ENCODE data around the gene NEFH. TPM values are rescaled to one million over a fixed set of nuclear protein-coding genes. Genes with fewer than 3 reads are reported as not detected.

Gene NEFH
- total and polyA plus RNA-seq, 2 donors from 2014 or later: 0.60 to 1.7 TPM

DNA sequence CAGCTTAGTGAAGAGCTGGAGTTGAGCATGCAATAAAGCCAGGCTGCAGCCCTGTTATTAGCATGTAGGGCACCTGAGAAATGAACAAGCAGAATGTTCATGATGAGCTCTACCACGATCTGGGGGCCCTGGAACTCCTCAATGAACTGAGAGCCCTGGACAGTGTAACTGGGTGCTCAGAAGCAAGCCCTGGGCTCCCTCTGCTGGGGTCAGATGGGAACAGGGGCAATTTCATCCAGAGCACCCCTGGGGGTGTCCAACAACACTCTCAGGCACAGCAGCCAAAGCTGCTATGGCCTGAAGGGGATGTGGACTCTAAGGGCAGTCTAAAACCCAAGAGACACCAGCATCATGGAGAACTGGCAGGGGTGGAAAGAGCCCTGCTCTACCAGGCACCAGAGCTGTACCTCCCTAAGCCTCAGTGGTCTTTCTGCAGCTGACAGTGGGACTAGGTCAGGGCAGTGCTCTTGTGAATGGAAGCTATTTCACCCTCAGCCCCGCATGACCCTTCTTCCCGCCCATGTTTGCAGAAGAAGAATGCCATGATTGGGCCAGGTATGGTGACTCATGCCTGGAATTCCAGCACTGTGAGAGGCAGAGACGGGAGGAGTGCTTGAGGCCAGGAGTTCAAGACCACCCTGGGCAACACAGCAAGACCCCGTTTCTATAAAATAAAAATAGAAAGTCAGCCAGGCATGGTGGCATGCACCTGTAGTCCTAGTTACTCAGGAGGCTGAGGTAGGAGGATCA lies 44.6 kb downstream of the NEFH start:
- no peak overlapping the region for H3K4me3 ChIP-seq (ENCODE audit: low read length in 3 of 3)
- no peak overlapping the region for H3K9ac ChIP-seq (ENCODE audit: low read length in 3 of 3)
- intact Hi-C loops (cut with DNase I): no loop called here
- TF ChIP-seq, protein P1, sequence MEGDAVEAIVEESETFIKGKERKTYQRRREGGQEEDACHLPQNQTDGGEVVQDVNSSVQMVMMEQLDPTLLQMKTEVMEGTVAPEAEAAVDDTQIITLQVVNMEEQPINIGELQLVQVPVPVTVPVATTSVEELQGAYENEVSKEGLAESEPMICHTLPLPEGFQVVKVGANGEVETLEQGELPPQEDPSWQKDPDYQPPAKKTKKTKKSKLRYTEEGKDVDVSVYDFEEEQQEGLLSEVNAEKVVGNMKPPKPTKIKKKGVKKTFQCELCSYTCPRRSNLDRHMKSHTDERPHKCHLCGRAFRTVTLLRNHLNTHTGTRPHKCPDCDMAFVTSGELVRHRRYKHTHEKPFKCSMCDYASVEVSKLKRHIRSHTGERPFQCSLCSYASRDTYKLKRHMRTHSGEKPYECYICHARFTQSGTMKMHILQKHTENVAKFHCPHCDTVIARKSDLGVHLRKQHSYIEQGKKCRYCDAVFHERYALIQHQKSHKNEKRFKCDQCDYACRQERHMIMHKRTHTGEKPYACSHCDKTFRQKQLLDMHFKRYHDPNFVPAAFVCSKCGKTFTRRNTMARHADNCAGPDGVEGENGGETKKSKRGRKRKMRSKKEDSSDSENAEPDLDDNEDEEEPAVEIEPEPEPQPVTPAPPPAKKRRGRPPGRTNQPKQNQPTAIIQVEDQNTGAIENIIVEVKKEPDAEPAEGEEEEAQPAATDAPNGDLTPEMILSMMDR (IDR thresholded peaks at IDR 0.05; ENCODE audit: borderline replicate concordance, extremely low read depth, insufficient read depth): peak; percentile 22
- H3K27me3 ChIP-seq (ENCODE audit: control insufficient read depth, insufficient read depth, low read length): no peaks in the 10 kb centered on the region
- no peaks in the 10 kb centered on the region for H3K4me1 ChIP-seq (ENCODE audit: control insufficient read depth in 2 of 3, insufficient read depth in 2 of 3, low read depth in 1 of 3, low read length in 3 of 3)
- H3K9me3 ChIP-seq (ENCODE audit: control insufficient read depth in 2 of 3, insufficient read depth in 1 of 3, low read length in 3 of 3): no peaks in the 10 kb centered on the region
- H3K36me3 ChIP-seq (ENCODE audit: control insufficient read depth in 2 of 3, insufficient read depth in 3 of 3, low read length in 3 of 3): peaks cover 8 to 65% (median 48%) of the 10 kb centered on the region in 3 donors
- DNase-seq: peak in 1 of 5 donors; percentile 5
- no peak overlapping the region for H3K27ac ChIP-seq (ENCODE audit: low read depth in 2 of 2, low read length in 2 of 2)
- FAIRE-seq: no peak

GRCh38 chr22:29528144-29528543 lies 48.1 kb downstream of the NEFH start:
- no peaks in the 10 kb centered on the region for H3K4me1 ChIP-seq (ENCODE audit: control insufficient read depth in 2 of 3, insufficient read depth in 2 of 3, low read depth in 1 of 3, low read length in 3 of 3)
- no peak overlapping the region for H3K4me3 ChIP-seq (ENCODE audit: low read length in 3 of 3)
- H3K27me3 ChIP-seq (ENCODE audit: control insufficient read depth, insufficient read depth, low read length): no peaks in the 10 kb centered on the region
- DNase-seq: no peak
- TF ChIP-seq, protein P1 (IDR thresholded peaks at IDR 0.05; ENCODE audit: borderline replicate concordance, extremely low read depth, insufficient read depth): no peak
- no peaks in the 10 kb centered on the region for H3K9me3 ChIP-seq (ENCODE audit: control insufficient read depth in 2 of 3, insufficient read depth in 1 of 3, low read length in 3 of 3)
- H3K27ac ChIP-seq (ENCODE audit: low read depth in 2 of 2, low read length in 2 of 2): no peak overlapping the region
- H3K9ac ChIP-seq (ENCODE audit: low read length in 3 of 3): no peak overlapping the region
- FAIRE-seq: no peak
- peaks cover 2 to 66% (median 51%) of the 10 kb centered on the region in 3 donors for H3K36me3 ChIP-seq (ENCODE audit: control insufficient read depth in 2 of 3, insufficient read depth in 3 of 3, low read length in 3 of 3)
- intact Hi-C loops (cut with DNase I): no loop called here

GRCh38 chr22:29530716-29531115 lies 50.7 kb downstream of the NEFH start:
- DNase-seq (no peak), FAIRE-seq (no peak)
- Histone ChIP-seq H3K27ac (ENCODE audit: low read depth in 2 of 2, low read length in 2 of 2) (no peak overlapping the region), H3K4me1 (ENCODE audit: control insufficient read depth in 2 of 3, insufficient read depth in 2 of 3, low read depth in 1 of 3, low read length in 3 of 3) (no peaks in the 10 kb centered on the region), H3K9me3 (ENCODE audit: control insufficient read depth in 2 of 3, insufficient read depth in 1 of 3, low read length in 3 of 3) (no peaks in the 10 kb centered on the region), H3K36me3 (ENCODE audit: control insufficient read depth in 2 of 3, insufficient read depth in 3 of 3, low read length in 3 of 3) (peaks cover 6 to 64% (median 47%) of the 10 kb centered on the region in 3 donors), H3K27me3 (ENCODE audit: control insufficient read depth, insufficient read depth, low read length) (no peaks in the 10 kb centered on the region), H3K4me3 (ENCODE audit: low read length in 3 of 3) (no peak overlapping the region), H3K9ac (ENCODE audit: low read length in 3 of 3) (no peak overlapping the region)
- TF ChIP-seq, protein P1 (IDR thresholded peaks at IDR 0.05; ENCODE audit: borderline replicate concordance, extremely low read depth, insufficient read depth): no peak
- intact Hi-C loops (cut with DNase I): no loop called here
